ENCODE results near the gene BMP10.

BMP10 gene

GRCh38 chr2:68871159-68871764 lies at the start of gene BMP10:
BMP10 (minus strand) TSS chr2:68871397; CDS start chr2:68871358, 39 bp downstream.
- in situ Hi-C loops (cut with HindIII; ENCODE audit: low sequenced_read_pairs), result no loop called here

- in situ Hi-C loops (cut with HindIII; ENCODE audit: low sequenced_read_pairs), result no loop called here
These were observed 49.4 kb upstream of the BMP10 start for GRCh38 chr2:68920481-68921170.

- in situ Hi-C loops (cut with HindIII; ENCODE audit: low sequenced_read_pairs), result no loop called here
These were observed 47.3 kb upstream of the BMP10 start for GRCh38 chr2:68918497-68918896.

GRCh38 chr2:68917034-68917718 lies 46.0 kb upstream of the BMP10 start:
- in situ Hi-C loops (cut with HindIII; ENCODE audit: low sequenced_read_pairs), result no loop called here

GRCh38 chr2:68916226-68916625 lies 45.0 kb upstream of the BMP10 start:
- in situ Hi-C loops (cut with HindIII; ENCODE audit: low sequenced_read_pairs), result no loop called here

GRCh38 chr2:68915393-68915792 lies 44.2 kb upstream of the BMP10 start:
- in situ Hi-C loops (cut with HindIII; ENCODE audit: low sequenced_read_pairs), result no loop called here

GRCh38 chr2:68913359-68913758 lies 42.2 kb upstream of the BMP10 start:
- in situ Hi-C loops (cut with HindIII; ENCODE audit: low sequenced_read_pairs), result no loop called here

- in situ Hi-C loops (cut with HindIII; ENCODE audit: low sequenced_read_pairs), result no loop called here
These were observed 41.5 kb upstream of the BMP10 start for GRCh38 chr2:68912732-68913131.

- in situ Hi-C loops (cut with HindIII; ENCODE audit: low sequenced_read_pairs), result no loop called here
These were observed 40.9 kb upstream of the BMP10 start for GRCh38 chr2:68912111-68912510.

GRCh38 chr2:68911709-68912108 lies 40.5 kb upstream of the BMP10 start:
- in situ Hi-C loops (cut with HindIII; ENCODE audit: low sequenced_read_pairs), result no loop called here

GRCh38 chr2:68911246-68911645 lies 40.0 kb upstream of the BMP10 start:
- in situ Hi-C loops (cut with HindIII; ENCODE audit: low sequenced_read_pairs), result no loop called here

- in situ Hi-C loops (cut with HindIII; ENCODE audit: low sequenced_read_pairs), result loop anchor here (5.0 kb wide), 1 partner anchor 68 kb away; no protein-coding TSS in a partner anchor
These were observed 38.8 kb upstream of the BMP10 start for GRCh38 chr2:68909793-68910674.

- in situ Hi-C loops (cut with HindIII; ENCODE audit: low sequenced_read_pairs), result loop anchor here (5.0 kb wide), 1 partner anchor 66 kb away; no protein-coding TSS in a partner anchor
These were observed 37.3 kb upstream of the BMP10 start for GRCh38 chr2:68908392-68908970.

- in situ Hi-C loops (cut with HindIII; ENCODE audit: low sequenced_read_pairs), result loop anchor here (5.0 kb wide), 1 partner anchor 66 kb away; no protein-coding TSS in a partner anchor
These were observed 36.7 kb upstream of the BMP10 start for GRCh38 chr2:68907920-68908253.

GRCh38 chr2:68907232-68907919 lies 36.2 kb upstream of the BMP10 start:
- in situ Hi-C loops (cut with HindIII; ENCODE audit: low sequenced_read_pairs), result loop anchor here (5.0 kb wide), 1 partner anchor 65 kb away; no protein-coding TSS in a partner anchor

GRCh38 chr2:68906716-68907115 lies 35.5 kb upstream of the BMP10 start:
- in situ Hi-C loops (cut with HindIII; ENCODE audit: low sequenced_read_pairs), result loop anchor here (5.0 kb wide), 1 partner anchor 64 kb away; no protein-coding TSS in a partner anchor

GRCh38 chr2:68905116-68905515 lies 33.9 kb upstream of the BMP10 start:
- in situ Hi-C loops (cut with HindIII; ENCODE audit: low sequenced_read_pairs), result loop anchor here (5.0 kb wide), 1 partner anchor 63 kb away; no protein-coding TSS in a partner anchor

- in situ Hi-C loops (cut with HindIII; ENCODE audit: low sequenced_read_pairs), result no loop called here
These were observed 30.4 kb upstream of the BMP10 start for GRCh38 chr2:68901561-68901960.

GRCh38 chr2:68901199-68901514 lies 30.0 kb upstream of the BMP10 start:
- in situ Hi-C loops (cut with HindIII; ENCODE audit: low sequenced_read_pairs), result no loop called here
